Measurements from ENCODE around the gene UCKL1.

DNA sequence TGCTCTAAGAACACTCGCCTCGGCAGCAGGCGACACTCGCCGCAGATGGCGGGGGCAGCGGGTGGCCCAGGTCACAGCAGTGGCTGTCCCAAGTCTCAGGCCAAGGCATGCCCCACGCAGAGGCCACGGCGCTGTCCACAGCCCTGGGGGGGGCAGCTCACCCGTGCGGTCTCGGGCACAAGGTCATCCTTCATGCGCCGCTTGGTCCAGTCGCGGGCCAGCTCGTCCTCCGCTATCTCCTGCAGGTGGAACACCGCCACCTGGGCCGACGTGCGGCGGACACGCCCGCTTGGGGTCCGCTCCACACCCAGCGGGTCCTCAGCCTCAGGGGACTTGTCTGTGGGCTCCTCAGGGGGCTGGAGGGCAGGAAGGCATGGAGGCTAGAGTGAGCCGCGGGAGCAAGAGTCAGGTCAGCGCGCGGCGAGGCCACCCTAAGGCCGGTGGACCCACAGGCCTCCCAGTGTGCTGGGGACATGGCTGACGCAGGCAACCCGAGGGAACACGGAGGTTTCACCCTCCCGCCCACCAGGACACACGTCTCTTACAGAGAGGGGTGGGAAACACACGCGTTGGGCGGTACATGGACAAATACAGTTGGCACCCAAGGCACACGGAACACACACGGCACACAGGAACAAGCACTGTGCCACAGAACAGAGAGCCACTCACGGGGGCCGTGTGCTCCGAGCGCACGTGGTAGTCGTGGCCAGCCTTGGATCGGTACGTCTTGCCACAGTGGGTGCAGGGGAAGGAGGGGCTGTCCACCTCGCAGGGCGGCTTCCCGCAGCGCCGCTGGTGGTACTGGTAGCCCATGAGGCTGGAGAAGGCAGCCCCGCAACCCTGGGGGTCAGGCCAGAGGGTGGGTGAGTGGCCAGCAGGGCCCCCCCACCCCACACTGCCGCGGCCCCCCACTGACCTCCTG is 6.5 kb upstream of the UCKL1 start:
- no peak for TF ChIP-seq EZH2 (IDR thresholded peaks at IDR 0.05; ENCODE audit: borderline replicate concordance)
- TF ChIP-seq, protein P1, sequence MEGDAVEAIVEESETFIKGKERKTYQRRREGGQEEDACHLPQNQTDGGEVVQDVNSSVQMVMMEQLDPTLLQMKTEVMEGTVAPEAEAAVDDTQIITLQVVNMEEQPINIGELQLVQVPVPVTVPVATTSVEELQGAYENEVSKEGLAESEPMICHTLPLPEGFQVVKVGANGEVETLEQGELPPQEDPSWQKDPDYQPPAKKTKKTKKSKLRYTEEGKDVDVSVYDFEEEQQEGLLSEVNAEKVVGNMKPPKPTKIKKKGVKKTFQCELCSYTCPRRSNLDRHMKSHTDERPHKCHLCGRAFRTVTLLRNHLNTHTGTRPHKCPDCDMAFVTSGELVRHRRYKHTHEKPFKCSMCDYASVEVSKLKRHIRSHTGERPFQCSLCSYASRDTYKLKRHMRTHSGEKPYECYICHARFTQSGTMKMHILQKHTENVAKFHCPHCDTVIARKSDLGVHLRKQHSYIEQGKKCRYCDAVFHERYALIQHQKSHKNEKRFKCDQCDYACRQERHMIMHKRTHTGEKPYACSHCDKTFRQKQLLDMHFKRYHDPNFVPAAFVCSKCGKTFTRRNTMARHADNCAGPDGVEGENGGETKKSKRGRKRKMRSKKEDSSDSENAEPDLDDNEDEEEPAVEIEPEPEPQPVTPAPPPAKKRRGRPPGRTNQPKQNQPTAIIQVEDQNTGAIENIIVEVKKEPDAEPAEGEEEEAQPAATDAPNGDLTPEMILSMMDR (IDR thresholded peaks at IDR 0.05; ENCODE audit: poor library complexity) = no peak

All from hepatocyte (in vitro differentiated cells).